GM19035 (cell line): ENCODE results near the gene BEND7.

Source experiments
- ATAC-seq: cut with Tn5 transposase; IDR thresholded peaks from one replicate; pipeline ENCODE4 v1.9.1; 2021; ENCODE audit not compliant: unreplicated experiment

Gene BEND7

GRCh38 chr10:13525663-13526062 is 3.2 kb downstream of the BEND7 start:
- no peak for ATAC-seq

GRCh38 chr10:13521026-13521425 is 7.8 kb downstream of the BEND7 start:
- no peak for ATAC-seq

GRCh38 chr10:13520194-13520593 is 8.6 kb downstream of the BEND7 start:
- ATAC-seq, result no peak

- no peak for ATAC-seq
Observed at GRCh38 chr10:13518076-13518692, 10.6 kb downstream of the BEND7 start.

- no peak for ATAC-seq
Observed at GRCh38 chr10:13517675-13518074, 11.1 kb downstream of the BEND7 start.

GRCh38 chr10:13516176-13516575 is 12.6 kb downstream of the BEND7 start:
- ATAC-seq, result no peak

- ATAC-seq, result no peak
Observed at GRCh38 chr10:13515467-13515866, 13.3 kb downstream of the BEND7 start.

GRCh38 chr10:13514296-13514695 is 14.5 kb downstream of the BEND7 start:
- no peak for ATAC-seq

GRCh38 chr10:13512564-13512963 is 16.2 kb downstream of the BEND7 start:
- no peak for ATAC-seq

- ATAC-seq, result no peak
Observed at GRCh38 chr10:13511409-13511808, 17.4 kb downstream of the BEND7 start.

- ATAC-seq, result no peak
Observed at GRCh38 chr10:13505052-13505680, 23.6 kb downstream of the BEND7 start.

GRCh38 chr10:13503745-13504463 is 24.9 kb downstream of the BEND7 start:
- no peak for ATAC-seq

- no peak for ATAC-seq
Observed at GRCh38 chr10:13502380-13502779, 26.4 kb downstream of the BEND7 start.

- ATAC-seq, result no peak
Observed at GRCh38 chr10:13500201-13500600, 28.6 kb downstream of the BEND7 start.

GRCh38 chr10:13499150-13499549 is 29.7 kb downstream of the BEND7 start:
- ATAC-seq, result no peak

- no peak for ATAC-seq
Observed at GRCh38 chr10:13496931-13497330, 31.9 kb downstream of the BEND7 start.

GRCh38 chr10:13496164-13496563 is 32.6 kb downstream of the BEND7 start:
- ATAC-seq, result no peak

- no peak for ATAC-seq
Observed at GRCh38 chr10:13492493-13493180, 36.2 kb downstream of the BEND7 start.

GRCh38 chr10:13491747-13492360 is 37.0 kb downstream of the BEND7 start:
- no peak for ATAC-seq

- no peak for ATAC-seq
Observed at GRCh38 chr10:13490503-13490902, 38.3 kb downstream of the BEND7 start.

- ATAC-seq, result no peak
Observed at GRCh38 chr10:13489035-13489599, 39.7 kb downstream of the BEND7 start.
